NOMO-1 treated with dmso at 0.1 percent for 144 hours (cell line): ENCODE measurements around the gene FRAT1.
"Not testable (repeated sequence)": the region's sequence is repeated elsewhere in the genome, so short reads cannot be mapped to it uniquely, and the experiment has no call there.

ENCODE experiments used
- DNase-seq: peaks from one replicate; lab custom pipeline; 2025; ENCODE audit not compliant: unreplicated experiment; lab: John Stamatoyannopoulos, UW

FRAT1 gene

DNA sequence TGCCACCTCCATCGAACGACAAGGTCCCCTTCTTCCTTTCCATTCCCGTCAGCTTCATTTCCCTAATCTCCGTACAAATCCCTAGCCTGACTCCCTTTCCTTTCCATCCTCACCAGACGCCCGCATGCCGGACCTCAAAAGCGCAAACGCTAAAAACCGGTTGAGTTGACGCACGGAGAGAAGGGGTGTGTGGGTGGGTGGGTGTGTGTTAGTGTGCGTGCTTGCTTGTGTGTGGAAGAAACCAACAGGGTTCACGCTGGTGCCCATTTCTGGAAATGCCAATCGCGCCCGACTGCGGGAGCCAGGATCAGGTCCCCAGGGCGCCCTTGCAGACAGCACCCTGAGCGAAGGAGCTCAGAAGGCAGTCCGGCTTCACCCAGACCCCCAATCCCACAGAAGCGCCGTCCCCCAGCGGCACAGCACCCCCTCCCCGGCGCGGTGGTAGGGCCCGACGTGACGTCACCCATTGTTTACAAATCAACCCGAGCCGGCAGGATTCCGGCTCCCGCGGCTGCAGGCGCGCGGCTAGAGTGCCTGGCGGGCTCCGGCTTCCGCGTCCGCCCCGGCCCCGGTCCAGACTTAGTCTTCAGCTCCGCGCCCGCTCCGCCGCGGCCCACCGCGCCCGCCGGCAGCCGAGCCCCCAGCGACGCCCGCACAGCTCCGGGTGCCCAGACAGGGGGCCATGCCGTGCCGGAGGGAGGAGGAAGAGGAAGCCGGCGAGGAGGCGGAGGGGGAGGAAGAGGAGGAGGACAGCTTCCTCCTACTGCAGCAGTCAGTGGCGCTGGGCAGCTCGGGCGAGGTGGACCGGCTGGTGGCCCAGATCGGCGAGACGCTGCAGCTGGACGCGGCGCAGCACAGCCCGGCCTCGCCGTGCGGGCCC is at the start of gene FRAT1:
Gene FRAT1, plus strand, starts transcription at position 500 of the 880 bp plus-strand sequence. Its CDS starts 183 bp downstream, at position 683.
- peak; percentile 72 for DNase-seq

- DNase-seq, result no peak
These were observed 48.4 kb upstream of the FRAT1 start for GRCh38 chr10:97270523-97271154.

- no peak for DNase-seq
These were observed 45.4 kb upstream of the FRAT1 start for GRCh38 chr10:97273700-97274099.

DNA sequence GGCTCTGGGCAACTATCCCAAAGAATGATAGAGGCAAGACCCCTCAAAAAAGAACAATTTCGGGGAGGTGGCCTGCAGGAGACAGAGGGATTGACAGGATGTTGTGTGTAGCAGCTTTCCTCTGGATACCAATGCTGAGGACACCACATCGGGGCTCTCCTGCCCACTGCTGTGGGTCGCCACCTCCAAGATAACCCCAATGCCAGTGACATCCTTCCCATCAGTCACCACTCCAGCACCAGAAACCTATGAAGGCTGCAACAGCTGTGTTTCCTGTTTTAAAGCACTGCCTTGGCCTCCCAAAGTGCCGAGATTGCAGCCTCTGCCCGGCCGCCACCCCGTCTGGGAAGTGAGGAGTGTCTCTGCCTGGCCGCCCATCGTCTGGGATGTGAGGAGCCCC is 44.2 kb upstream of the FRAT1 start:
- no peak for DNase-seq

DNA sequence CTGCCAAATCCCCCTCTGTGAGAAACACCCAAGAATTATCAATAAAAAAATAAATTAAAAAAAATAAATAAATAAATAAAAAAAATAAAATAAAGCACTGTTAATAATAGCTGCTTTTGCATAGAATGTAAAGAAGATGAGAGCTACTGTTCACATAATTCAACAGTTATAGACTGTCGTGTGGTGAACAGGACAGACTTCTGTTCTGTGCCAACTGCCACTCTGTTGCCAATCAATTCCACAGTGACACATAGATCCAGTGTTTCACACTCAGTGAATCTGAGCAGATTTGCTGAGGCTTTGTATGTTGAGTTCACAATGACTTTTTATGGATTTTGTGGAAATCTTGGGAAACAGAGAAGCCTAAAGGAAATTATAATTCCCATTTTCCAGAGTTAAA is 41.5 kb upstream of the FRAT1 start:
- DNase-seq, result no peak

DNA sequence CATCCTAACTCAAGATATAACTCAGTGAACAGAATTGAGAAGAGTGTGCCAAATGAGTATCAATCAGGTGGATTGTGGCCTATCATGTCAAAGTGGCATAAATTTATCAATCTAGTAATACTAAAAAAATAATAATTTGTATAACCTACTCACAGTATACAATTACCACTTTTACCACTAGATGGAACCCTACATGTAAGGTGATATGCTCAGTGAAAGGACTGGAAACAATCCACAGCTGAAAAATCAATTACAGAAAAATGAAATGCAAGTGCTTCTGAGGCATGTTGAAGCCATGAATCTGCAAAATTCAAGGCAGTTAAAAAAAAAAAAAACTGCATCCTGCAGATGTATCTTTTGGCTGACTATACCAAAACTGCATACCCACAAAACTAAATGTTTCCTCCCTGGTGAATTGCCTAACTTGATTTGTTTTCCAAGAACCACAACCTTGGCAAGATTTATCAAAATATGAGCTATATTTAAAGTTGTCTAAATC is 40.5 kb upstream of the FRAT1 start:
- DNase-seq, result peak; percentile 9

- peak; percentile 15 for DNase-seq
These were observed 39.8 kb upstream of the FRAT1 start for GRCh38 chr10:97279121-97279815.

- no peak for DNase-seq
These were observed 38.3 kb upstream of the FRAT1 start for GRCh38 chr10:97280783-97281182.

DNA sequence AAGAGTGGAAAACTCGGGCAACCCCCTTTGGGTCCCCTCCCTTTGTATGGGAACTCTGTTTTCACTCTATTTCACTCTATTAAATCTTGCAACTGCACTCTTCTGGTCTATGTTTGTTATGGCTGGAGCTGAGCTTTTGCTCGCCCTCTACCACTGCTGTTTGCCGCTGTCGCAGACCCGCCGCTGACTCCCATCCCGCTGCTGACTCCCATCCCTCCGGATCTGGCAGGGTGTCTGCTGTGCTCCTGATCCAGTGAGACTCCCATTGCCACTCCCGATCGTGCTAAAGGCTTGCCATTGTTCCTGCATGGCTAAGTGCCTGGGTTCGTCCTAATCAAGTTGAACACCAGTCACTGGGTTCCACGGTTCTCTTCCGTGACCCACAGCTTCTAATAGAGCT is 29.0 kb upstream of the FRAT1 start:
- not testable (repeated sequence) for DNase-seq

- DNase-seq, result not testable (repeated sequence)
These were observed 28.3 kb upstream of the FRAT1 start for GRCh38 chr10:97290576-97291356.

DNA sequence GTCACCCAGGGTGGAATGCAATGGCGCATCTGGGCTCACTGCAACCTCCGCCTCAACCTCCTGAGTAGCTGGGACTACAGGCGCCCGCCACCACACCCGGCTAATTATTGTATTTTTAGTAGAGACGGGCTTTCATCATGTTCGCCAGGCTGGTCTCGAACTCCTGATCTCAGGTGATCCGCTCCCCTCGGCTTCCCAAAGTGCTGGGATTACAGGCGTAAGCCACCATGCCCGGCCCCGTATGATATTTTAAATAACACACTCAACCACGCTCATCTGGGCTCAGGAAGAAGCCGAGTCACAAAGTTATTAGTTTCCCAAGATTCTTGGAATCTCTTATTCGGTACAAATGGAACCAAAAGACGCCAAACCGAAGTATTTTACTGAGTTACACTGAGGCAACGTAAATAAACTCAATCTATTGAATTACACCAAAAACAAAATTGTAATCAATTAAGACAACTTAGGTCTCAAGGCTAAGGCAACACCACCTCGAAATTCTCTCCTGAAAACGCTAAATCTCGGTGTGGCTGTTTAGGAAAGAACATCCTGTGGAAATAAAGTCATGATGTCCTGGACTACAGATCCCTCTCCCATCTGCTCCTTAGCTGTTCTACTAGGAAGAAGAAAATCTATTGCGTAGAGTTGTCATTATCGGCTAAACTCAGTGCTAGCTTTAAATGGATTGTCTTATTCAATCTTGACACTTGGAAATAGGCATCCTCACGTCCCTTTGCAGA is 27.5 kb upstream of the FRAT1 start:
- DNase-seq, result no peak

DNA sequence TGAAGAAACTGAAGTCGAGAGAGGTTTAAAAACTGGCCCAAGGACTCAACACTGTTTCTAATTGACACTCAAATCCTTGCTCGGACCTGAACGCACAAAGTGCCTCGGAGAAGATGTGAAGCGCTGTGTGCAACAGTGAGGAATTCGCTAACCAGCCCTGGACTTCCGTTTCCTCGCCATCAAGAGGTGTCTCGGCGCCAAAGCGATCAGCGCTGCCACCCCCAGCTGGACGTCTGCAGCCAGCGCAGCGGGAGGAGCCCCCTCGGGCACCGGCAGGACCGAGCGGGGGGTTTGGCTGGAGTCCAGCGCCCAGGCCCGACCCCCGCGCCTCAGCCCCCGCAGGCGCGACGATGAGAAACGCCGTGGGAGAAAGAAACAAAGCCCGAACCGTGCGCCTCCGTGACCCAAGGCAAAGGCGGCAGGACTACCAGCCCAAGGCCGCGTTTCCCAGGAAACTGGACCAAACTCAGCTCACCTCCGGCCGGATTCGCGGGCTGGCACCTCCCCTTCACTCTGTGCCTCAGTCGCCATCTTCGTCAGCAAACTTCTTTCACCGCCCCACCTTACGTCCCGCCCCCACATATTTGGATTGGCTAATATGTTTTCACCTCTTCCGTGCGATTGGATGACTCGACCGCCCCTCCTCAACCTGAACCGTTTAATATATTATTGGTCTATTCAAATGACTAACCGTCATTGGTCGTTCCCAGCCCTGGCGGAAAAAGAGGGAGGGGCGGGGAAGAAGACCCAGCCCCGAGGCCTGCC is 26.8 kb upstream of the FRAT1 start, which contains the start of gene ARHGAP19:
Gene ARHGAP19, minus strand, starts transcription at position 541 of the 765 bp plus-strand sequence. Its CDS starts 10 bp downstream, at position 531.
- peak; percentile 98 for DNase-seq

DNA sequence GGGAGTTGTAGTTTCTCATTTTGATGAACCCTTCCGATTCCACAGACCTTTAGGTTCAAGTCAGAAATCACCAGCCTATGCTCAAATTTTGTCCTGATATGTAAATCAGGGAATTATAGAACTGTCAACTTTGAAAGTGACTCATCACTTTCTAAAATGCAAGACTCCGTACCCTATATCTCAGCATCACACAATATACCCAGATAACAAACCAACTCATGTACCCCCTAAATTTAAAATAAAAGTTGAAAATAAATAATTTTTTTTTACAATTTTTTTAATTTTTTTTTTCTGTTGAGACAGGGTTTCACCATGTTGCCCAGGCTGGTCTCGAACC is 26.2 kb upstream of the FRAT1 start:
- DNase-seq, result no peak

DNA sequence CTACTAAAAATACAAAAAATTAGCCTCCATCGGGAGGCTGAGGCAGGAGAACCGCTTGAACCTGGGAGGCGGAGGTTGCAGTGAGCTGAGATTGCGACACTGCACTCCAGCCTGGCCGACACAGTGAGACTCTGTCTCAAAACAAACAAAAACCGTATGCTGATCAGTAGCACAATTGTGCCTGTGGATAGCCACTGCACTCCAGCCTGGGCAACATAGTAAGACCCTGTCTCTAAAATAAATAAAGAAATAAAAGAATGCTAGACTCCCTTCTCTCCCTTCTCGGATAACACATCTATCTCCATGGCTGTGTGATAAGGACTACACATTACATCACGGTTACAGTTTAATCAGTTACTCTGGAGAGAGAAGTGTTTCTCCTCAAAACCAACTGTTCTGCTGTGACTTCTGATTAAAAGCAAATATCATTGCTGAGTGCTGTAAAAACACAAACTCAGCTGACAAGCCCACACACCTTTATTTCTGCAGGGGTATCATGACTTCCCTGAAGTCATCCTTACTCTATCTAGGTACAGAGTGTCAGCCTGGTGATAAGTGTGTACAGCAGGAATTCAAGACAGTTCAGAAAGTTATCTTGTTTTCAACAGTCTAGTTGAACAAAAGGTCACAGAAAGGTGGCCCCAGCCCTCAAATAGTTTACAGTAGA is 21.4 kb upstream of the FRAT1 start:
- no peak for DNase-seq

- no peak for DNase-seq
These were observed 20.9 kb upstream of the FRAT1 start for GRCh38 chr10:97298223-97298571.

DNA sequence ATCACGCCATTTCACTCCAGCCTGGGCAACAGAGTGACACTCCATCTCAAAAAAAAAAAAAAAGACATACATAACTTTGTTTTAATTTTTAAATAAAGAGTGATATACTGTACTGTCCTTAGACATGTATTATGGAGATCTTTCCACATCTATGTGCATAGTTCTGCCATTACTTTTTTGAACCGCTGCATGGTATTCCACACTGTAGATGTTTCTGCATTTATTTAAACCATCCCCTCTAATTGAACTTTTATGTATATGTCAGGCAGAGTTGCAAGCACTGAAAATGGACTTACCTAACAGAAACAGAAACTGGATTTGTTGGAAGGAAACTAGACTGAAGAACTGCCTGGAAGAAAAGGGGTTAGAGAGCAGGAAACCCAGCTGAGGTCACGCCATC is 18.1 kb upstream of the FRAT1 start:
- no peak for DNase-seq

GRCh38 chr10:97302088-97302791 is 16.8 kb upstream of the FRAT1 start:
- DNase-seq, result no peak

DNA sequence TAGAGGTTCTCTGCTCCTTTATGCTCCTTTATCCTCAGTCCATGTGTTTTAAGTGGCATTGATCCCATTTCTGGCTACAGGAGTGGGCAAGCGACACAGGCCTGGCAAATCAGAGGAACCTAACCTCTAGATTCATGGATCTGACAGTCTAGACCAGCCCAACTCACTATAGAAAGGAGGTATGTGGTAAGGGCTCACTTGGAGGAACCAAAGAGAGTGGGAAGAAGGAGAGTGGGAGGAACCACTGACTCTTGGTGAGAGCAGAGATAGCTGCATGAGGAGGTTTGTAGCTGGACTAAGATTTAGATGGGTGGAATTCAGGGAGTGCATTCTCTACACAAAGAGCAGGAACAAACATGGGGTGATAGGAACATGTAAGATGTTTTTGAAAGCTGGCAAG is 11.6 kb upstream of the FRAT1 start:
- no peak for DNase-seq
